Left renal cortex interstitium (tissue), 4 donors: ENCODE data around the gene CALCOCO1. TPM values are rescaled to one million over a fixed set of nuclear protein-coding genes. Genes with fewer than 3 reads are reported as not detected.

Source experiments
- DNase-seq, 4 donors: peaks; one replicate each; pipeline ENCODE4 v3.0.0-alpha.2; 2013; ENCODE audit warnings: low read depth in 4 of 4, low spot score in 2 of 4, missing footprints in 1 of 4
- polyA plus RNA-seq, 4 donors: library from polyadenylated mRNA; unstranded; fragments of 120-200 nt; gene quantifications; one replicate each; pipeline ENCODE4 v1.2.1, GENCODE V29; 2013; ENCODE audit not compliant: insufficient read length in 4 of 4

The CALCOCO1 gene
- polyA plus RNA-seq, 4 donors = 111 to 148 (median 133) TPM

DNA sequence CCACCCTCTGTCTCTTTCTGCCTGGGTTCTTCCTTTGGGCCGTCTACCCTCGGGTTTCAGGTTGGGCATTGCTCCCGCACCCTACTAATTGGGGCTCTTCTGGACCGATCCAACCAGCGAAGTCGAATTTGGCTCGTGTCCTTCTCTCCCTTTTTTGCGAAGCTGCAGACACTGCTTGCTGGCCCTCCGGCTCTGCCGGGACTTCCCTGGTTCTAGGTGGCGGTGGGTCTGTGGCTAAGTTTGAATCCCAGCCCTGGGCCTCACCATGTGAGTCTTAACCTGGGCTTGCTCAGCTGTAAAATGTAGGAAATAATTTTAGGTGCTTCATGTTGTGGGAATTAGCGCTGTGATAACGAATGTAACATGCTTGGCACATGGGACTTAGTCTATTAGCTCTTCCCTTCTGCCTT, 24.9 kb upstream of the CALCOCO1 start:
- DNase-seq = no peak

GRCh38 chr12:53751336-53752191, 24.3 kb upstream of the CALCOCO1 start, which contains the start of gene CISTR:
CISTR (minus strand) TSS chr12:53751979.
- no peak for DNase-seq

GRCh38 chr12:53750812-53751335, 23.6 kb upstream of the CALCOCO1 start:
- no peak for DNase-seq

- no peak for DNase-seq
Observed at GRCh38 chr12:53749986-53750811, 22.9 kb upstream of the CALCOCO1 start.

DNA sequence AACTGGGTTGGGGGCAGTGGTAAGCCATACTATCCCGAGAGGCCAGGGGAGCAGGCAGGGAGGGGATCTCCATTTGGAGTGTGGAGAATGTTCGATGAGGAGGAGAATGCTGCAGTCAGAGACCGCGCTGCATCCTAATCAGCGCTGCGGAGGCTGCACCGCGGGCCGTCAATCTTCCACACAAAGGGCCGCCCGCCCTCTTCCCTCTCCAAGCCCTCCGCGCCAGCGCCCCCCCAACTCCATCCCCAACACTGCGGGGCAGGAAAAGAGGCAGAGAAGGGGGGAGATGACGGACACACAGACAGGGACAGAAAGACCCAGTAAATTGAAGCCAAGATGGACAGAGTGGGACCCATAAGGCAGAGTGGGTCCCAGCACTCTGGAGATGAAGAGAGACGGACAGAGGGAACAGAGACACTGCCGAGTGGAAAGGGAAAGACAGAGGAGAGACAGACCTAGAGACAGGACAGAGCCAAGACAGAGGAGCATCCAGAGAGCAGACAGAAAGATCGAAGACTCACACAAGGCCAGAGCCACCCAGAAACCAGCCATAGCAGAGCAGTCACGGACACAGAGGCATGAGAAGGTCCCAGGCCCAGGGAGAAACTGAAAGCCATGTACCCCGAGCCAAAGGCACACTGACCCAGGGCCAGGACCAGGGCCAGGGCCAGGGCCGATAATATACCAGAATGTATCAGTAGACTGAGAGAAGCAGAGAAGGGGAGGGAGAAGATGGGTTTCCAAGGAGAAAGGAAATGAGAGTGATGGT, 21.0 kb upstream of the CALCOCO1 start:
- DNase-seq = no peak

GRCh38 chr12:53747095-53747494, 19.8 kb upstream of the CALCOCO1 start:
- no peak for DNase-seq

DNA sequence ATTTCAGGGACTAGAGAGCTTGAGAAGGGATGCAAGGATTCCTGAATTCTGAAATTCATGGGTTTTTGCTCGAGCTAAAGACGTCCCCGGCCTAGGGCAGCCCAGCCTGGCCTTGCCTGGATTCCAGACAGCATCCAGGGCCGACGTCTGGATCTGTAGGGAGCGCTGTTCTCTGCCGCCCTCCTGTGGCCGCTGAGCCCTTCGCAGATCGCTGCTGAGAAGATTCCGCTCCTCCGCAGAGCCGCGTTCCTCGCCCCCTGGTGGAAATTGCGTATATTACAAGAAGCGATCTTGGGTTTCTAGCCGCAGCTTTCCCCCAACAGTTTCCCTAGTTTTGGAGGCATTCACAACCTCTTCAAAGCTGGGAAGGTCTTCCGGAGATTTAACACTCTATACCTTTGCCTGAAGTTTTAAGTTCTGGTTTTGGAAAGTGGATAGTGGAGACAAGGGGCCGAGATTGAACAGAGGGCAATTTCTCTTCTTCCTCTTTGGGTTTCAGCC, 19.4 kb upstream of the CALCOCO1 start:
- DNase-seq = peak in 2 of 4 donors; percentile 84 to 88

GRCh38 chr12:53744751-53745150, 17.5 kb upstream of the CALCOCO1 start:
- no peak for DNase-seq

DNA sequence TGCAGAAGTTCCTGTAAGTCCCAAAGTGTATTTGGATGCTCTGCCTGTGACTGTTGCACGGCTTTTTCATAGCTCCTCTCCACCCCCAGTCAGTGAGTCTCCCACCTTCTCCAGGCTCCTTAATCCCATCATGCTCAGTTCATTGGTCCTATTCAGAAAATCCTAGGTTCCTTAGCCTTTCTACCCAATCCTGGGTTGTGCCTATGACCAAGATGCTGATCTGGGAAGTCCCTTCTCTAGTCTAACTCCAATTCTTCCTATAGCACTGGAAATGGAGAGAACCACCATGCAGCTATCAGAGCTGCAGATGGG, 16.8 kb upstream of the CALCOCO1 start:
- DNase-seq = no peak

GRCh38 chr12:53743266-53744129, 16.2 kb upstream of the CALCOCO1 start:
- peak in 1 of 4 donors; percentile 68 for DNase-seq

DNA sequence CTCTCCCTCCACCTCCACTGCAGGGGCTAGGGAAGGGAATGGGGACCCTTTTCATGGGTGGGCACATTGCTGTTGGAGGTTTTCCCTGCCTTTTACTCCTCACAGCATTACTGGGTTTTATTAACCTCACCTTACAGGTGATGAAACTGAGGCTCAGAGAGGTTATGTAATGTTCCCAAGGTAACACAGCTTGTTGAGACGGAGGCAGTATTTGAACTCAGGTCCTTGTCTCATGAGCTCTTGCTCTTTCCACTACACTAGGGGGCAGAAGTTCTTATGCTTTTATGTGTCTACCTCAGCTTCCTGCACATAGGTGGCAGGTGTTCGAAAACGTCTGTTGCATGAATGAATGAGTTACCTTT, 12.9 kb upstream of the CALCOCO1 start:
- no peak for DNase-seq

DNA sequence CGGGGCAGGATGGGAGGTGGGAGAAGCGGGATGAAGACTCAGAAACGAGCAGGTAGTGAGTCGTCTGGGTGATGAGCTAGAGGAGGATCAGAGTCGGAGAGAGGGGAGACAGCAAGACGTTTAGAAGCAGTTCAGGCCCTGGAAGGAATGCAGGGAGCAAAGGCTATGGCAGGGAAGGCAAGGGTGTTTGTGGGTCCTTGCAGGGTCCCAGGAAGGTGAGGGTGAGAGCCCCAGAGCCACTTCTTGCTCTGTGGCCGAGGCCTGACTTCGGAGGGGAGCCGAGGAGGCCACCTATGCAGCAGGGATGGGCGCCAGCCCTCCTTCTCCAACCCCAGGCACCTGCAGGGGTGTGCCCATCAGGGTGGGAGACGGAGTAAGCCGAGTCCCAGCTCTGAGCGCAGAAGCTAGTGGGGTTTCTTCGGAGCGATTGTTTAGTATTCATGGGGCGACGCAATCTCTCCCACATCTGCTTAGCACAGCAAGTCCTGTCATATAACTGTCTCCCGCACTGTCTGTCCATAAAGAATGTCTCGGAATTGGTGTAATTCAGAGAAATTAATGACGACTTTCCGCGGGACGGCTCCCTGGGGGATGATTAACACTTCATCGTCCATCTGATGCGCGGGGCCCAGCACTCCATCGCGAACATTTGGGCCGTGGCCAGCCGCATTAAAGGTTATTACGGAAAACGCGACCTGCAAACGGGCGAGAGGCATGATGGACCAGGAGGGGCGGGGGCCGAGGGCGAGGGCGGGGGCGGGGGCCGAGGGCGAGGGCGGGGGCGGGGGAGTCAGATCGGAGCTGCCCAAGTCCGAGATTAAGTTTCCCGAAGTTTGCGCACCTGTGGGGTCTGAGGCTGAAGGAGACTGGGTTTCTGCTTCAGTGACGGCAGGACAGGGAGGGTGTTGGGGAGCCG, 12.2 kb upstream of the CALCOCO1 start:
- DNase-seq = no peak

DNA sequence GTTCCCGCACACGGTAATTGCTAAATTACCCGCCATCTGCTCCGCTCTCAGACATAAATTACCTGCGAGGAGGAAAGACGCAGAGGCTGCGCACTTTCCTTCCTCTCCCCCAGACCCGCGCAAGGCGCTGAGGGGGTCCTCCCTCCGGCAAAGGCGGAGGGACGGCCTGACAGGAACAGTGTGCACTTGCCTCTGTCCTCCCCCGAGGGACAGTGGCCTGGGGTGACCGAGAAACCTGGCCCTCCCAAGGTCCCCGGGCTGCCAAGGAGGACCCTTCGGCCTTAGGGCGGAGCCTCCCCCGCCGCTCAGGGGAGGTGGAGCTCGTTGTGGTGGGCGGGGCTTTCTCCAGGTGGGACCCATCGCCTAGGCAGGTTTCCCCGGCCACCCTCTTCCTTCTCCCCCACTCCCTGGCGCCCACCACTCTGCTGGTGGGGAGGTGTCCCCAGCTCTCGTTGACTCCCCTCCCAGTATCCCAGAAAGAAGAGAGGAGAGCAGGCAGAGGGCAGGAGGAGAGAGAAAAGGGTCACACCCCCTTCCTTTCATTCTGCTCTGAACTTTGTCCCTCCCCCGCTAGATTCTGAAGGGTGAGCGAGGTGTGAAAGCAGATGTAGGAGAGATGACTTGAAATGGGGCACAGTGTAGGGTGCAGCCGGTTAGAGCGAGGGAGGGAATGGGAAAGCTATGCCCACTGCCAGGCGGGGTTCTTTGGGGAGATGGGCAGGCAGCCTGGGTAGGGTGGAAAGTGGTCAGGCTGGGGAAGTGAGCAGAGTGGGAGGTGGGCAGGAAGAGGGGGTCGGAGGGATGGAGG, 11.4 kb upstream of the CALCOCO1 start:
- DNase-seq = no peak

GRCh38 chr12:53737951-53738405, 10.7 kb upstream of the CALCOCO1 start:
- DNase-seq = no peak

DNA sequence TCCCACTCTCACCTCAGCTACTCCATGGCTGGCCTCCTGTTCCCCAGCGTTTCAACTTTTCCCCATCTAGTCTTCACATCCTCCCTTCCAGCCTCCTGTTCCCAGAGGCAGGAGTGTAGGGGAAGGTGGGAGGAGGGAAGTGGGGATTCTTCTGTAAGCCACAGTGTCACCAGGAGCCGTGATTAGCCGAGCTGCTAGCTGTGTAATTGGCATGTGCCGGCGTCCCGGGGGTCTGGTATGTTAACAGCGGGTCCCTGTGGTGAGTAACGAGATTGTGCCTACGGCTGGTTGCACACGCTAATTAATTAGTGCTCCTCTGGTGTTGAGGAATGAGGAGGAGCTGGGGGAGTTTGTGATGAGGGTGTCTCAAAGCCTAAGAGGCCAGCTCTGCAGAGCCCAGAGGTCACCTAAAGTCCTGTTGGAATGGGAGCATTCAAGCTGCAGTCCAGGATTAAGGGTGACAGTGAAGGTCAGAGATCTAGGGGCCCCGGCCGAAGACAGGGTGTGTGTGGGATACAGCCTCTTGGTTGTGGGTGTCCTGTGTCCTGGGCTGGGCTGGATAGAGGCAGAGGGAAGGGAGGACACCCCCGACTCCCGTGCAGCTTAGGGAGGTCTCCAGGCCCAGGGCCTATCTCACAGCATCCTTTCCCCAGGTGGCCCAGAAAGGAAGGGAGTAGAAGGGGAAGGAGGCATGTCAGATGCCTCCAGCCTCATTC, 10.0 kb upstream of the CALCOCO1 start:
- no peak for DNase-seq

GRCh38 chr12:53736592-53736991, 9.3 kb upstream of the CALCOCO1 start:
- no peak for DNase-seq

DNA sequence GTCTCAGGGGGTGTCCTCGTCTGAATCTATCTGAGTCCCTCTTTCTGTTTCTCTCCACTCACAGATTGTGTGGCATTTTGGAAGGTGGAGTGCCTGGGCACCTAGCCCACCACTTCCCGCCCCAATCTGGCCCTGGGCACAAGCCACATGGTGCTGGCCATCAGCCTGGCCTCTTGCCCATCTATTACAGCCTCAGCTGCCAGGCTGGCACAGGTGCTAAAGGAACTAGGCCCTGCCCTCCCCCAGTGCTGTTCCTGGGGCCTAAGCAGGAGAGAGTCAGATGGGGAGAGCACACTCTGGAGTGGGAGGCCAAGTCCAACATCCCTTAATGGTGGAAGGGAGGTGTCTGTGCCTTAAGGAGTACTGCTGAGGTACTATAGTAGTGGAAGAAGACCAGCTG, 8.3 kb upstream of the CALCOCO1 start:
- no peak for DNase-seq
